GM12872 (cell line): ENCODE results near the gene CCDC24.

ENCODE experiments used
- TF ChIP-seq, protein P1 (sequence below): IDR thresholded peaks from 3 replicates; pipeline ENCODE4 v1.5.1; 2011; ENCODE audit warnings: low read depth, mild to moderate bottlenecking, low read length, moderate library complexity; ENCODE audit not compliant: insufficient read depth

The CCDC24 gene

GRCh38 chr1:43965316-43965715, 26.1 kb upstream of the CCDC24 start:
- TF ChIP-seq, protein P1, sequence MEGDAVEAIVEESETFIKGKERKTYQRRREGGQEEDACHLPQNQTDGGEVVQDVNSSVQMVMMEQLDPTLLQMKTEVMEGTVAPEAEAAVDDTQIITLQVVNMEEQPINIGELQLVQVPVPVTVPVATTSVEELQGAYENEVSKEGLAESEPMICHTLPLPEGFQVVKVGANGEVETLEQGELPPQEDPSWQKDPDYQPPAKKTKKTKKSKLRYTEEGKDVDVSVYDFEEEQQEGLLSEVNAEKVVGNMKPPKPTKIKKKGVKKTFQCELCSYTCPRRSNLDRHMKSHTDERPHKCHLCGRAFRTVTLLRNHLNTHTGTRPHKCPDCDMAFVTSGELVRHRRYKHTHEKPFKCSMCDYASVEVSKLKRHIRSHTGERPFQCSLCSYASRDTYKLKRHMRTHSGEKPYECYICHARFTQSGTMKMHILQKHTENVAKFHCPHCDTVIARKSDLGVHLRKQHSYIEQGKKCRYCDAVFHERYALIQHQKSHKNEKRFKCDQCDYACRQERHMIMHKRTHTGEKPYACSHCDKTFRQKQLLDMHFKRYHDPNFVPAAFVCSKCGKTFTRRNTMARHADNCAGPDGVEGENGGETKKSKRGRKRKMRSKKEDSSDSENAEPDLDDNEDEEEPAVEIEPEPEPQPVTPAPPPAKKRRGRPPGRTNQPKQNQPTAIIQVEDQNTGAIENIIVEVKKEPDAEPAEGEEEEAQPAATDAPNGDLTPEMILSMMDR = no peak

GRCh38 chr1:43968348-43968948, 23.0 kb upstream of the CCDC24 start:
- TF ChIP-seq, protein P1 = no peak

DNA sequence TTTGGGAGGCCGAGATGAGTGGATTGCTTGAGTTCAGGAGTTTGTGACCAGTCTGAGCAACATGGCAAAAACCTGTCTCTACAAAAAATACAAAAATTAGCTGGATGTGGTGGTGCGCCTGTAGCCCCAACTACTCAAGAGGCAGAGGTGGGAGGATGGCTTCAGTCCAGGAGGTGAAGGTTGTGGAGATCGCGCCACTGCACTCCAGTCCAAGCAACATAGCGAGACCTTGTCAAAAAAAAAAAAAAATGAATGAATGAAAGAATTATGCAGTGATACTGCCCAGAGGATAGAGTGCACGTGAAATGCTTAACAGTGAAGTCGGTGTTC, 22.0 kb upstream of the CCDC24 start:
- TF ChIP-seq, protein P1 = no peak

DNA sequence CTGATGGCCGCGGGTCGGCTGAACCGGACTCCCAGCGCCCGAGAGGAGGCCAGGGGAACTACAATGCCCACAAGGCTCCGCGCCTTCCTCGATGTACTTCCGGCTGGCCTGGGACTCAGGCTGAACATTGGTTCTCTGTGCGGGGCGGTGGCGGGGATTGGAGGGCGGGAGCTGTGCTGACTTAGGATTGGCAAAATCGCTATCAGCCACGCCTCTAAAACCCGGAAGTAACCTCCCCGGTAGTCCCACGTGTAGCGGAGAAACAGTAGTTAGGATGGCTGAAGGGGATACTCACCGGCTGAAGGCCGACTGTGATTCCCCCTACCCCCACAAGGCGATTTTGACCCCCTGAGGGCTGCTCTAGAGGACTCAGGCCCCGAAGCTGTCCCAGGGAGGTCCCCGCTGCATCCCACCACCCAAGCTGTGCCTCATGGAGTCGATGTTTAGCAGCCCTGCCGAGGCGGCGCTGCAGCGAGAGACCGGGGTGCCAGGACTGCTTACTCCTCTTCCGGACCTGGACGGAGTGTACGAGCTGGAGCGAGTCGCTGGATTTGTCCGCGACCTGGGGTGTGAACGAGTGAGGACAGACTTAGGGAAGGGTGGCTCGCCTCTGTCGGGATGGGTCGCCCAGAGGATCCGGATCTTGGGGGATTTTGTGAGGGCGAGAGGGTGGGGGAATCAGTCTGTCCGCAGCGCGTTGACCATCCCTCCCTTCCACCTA, 21.5 kb upstream of the CCDC24 start, which contains the start of gene DPH2:
TSS of gene DPH2 (plus strand) at position 265 of the 721 bp plus-strand sequence. CDS start at position 431, 166 bp downstream.
- TF ChIP-seq, protein P1 = no peak

DNA sequence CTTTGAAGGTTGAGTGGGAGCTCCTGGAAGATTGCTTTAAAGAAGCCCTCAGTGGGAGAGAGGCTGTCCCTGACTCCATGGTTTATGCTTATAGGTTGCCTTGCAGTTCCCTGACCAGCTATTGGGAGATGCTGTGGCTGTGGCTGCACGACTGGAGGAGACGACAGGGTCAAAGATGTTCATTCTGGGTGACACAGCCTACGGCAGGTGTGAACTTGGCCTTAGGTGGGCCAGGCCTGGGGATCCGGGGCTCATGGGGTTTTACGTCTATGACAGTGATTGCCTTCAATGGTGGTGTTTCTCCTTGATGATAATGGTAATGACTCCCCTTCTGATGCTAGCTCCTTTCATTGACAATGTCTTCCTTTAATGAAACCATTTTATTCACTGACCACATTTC, 20.9 kb upstream of the CCDC24 start:
- TF ChIP-seq, protein P1 = no peak

DNA sequence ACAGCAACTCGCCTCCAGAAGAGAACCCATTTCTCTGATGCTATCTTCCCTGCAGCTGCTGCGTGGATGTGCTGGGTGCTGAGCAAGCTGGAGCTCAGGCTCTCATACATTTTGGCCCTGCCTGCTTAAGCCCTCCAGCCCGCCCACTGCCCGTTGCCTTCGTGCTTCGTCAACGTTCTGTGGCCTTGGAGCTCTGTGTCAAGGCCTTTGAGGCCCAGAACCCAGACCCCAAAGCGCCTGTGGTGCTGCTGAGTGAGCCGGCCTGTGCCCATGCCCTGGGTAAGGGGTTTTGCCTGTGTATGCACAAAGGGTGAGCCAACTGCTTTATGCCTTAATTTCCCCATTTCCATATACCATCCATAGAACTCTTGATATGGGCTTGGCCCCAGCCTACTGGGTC, 20.5 kb upstream of the CCDC24 start:
- TF ChIP-seq, protein P1 = no peak

DNA sequence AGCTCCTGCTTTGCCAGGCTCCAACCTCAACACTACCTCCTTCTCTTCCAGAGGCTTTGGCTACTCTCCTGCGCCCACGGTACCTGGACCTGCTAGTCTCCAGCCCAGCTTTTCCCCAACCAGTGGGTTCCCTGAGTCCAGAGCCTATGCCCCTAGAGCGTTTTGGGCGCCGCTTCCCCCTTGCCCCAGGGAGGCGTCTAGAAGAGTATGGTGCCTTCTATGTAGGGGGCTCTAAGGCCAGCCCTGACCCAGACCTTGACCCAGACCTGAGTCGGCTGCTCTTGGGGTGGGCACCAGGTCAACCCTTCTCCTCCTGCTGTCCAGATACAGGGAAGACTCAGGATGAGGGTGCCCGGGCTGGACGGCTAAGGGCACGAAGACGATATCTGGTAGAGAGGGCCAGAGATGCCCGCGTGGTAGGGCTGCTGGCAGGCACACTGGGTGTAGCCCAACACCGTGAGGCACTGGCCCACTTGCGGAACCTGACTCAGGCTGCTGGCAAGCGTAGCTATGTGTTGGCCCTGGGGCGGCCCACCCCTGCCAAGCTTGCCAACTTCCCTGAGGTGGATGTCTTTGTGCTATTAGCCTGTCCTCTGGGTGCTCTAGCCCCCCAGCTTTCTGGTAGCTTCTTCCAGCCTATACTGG, 19.9 kb upstream of the CCDC24 start:
- TF ChIP-seq, protein P1 = no peak
